Measurements from ENCODE around the gene TOP2B. TPM values are rescaled to one million over a fixed set of nuclear protein-coding genes. Genes with fewer than 3 reads are reported as not detected.

Gene TOP2B
- total and polyA plus RNA-seq, 4 donors: 32.7 to 260 (median 56.2) TPM

DNA sequence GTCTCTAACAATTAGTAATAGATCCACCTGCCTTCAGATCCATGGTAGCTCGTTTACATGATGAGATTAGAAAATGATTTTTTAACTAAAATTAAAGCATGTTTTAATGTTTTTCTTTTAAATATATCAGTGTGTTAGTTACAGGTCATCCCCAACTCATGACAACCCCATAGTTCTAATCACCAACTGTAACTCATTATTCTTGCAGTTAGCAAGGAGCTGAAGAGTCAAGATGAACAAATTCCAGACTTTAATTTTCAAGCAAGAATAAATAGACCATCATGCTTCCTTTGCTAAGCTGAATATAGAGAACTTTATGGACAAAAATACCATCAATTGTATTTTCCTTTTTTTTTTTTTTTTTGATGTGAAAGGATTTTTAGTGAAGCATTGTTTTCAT is 101.1 kb downstream of the TOP2B start:
- no peak overlapping the region for H3K4me3 ChIP-seq
- TF ChIP-seq, protein P1, sequence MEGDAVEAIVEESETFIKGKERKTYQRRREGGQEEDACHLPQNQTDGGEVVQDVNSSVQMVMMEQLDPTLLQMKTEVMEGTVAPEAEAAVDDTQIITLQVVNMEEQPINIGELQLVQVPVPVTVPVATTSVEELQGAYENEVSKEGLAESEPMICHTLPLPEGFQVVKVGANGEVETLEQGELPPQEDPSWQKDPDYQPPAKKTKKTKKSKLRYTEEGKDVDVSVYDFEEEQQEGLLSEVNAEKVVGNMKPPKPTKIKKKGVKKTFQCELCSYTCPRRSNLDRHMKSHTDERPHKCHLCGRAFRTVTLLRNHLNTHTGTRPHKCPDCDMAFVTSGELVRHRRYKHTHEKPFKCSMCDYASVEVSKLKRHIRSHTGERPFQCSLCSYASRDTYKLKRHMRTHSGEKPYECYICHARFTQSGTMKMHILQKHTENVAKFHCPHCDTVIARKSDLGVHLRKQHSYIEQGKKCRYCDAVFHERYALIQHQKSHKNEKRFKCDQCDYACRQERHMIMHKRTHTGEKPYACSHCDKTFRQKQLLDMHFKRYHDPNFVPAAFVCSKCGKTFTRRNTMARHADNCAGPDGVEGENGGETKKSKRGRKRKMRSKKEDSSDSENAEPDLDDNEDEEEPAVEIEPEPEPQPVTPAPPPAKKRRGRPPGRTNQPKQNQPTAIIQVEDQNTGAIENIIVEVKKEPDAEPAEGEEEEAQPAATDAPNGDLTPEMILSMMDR (IDR thresholded peaks at IDR 0.05; ENCODE audit: control extremely low read depth, extremely low read depth): no peak
- no peak overlapping the region for H3K27ac ChIP-seq (ENCODE audit: low read depth in 1 of 2, low read length in 1 of 2)
- H3K4me1 ChIP-seq (ENCODE audit: control insufficient read depth in 5 of 5, insufficient read depth in 5 of 5, low read length in 5 of 5): peaks cover 0 to 19% (median 6%) of the 10 kb centered on the region in 5 donors
- WGBS, 2 donors: 85 to 86% methylated on average over 1 of the region's 1 CpG
- peaks cover 0 to 10% (median 3%) of the 10 kb centered on the region in 4 donors for H3K36me3 ChIP-seq (ENCODE audit: control insufficient read depth in 4 of 4, insufficient read depth in 4 of 4, low read length in 4 of 4)
- no peak for DNase-seq
- ATAC-seq (ENCODE audit: insufficient read depth, low FRiP score): no peak
- H3K9ac ChIP-seq (ENCODE audit: insufficient read depth in 1 of 2, low read length in 2 of 2): no peak overlapping the region
- H3K9me3 ChIP-seq (ENCODE audit: control insufficient read depth in 4 of 4, insufficient read depth in 3 of 4, low read length in 3 of 4): no peaks in the 10 kb centered on the region
- no peaks in the 10 kb centered on the region for H3K27me3 ChIP-seq (ENCODE audit: control insufficient read depth in 3 of 3, insufficient read depth in 3 of 3, low read length in 2 of 3)

- Histone ChIP-seq H3K4me1 (ENCODE audit: control insufficient read depth in 5 of 5, insufficient read depth in 5 of 5, low read length in 5 of 5) (peaks cover 2 to 50% (median 37%) of the 10 kb centered on the region in 5 donors), H3K36me3 (ENCODE audit: control insufficient read depth in 4 of 4, insufficient read depth in 4 of 4, low read length in 4 of 4) (peaks cover 0 to 4% (median 0%) of the 10 kb centered on the region in 4 donors), H3K9me3 (ENCODE audit: control insufficient read depth in 4 of 4, insufficient read depth in 3 of 4, low read length in 3 of 4) (no peaks in the 10 kb centered on the region), H3K27me3 (ENCODE audit: control insufficient read depth in 3 of 3, insufficient read depth in 3 of 3, low read length in 2 of 3) (no peaks in the 10 kb centered on the region), H3K9ac (ENCODE audit: insufficient read depth in 1 of 2, low read length in 2 of 2) (peak overlapping the region in 1 of 2 donors; percentile 20), H3K27ac (ENCODE audit: low read depth in 1 of 2, low read length in 1 of 2) (no peak overlapping the region), H3K4me3 (no peak overlapping the region)
- DNase-seq (no peak), ATAC-seq (ENCODE audit: insufficient read depth, low FRiP score) (no peak)
- TF ChIP-seq, protein P1 (IDR thresholded peaks at IDR 0.05; ENCODE audit: control extremely low read depth, extremely low read depth): no peak
- 80% methylated on average over 6 of the region's 6 CpGs for WGBS, 2 donors
These were observed 105.9 kb downstream of the TOP2B start for GRCh38 chr3:25558796-25559195.

DNA sequence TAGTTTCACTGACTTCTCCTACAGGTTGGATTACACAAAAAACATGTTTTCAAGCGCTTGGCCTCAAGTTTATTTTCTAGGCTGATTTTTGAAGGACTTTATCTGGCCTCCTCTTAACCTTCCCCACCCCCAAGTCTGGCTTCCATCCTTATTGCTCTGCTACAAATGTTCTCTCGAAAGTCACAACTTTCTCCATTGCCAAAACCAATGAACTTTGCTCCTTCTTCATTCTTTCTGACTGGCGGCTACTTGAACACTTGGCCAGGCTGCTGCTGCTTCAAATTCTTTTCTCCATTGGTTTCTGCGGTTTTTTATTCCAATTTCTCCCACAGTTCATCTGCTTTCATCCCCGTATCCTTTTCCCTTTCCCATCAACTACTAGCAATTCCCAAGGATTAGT is 106.6 kb downstream of the TOP2B start:
- 63 to 77% methylated on average over 5 of the region's 5 CpGs for WGBS, 2 donors
- H3K4me3 ChIP-seq: no peak overlapping the region
- no peak for ATAC-seq (ENCODE audit: insufficient read depth, low FRiP score)
- peak; percentile 78 to 99 (median 97) for DNase-seq
- H3K36me3 ChIP-seq (ENCODE audit: control insufficient read depth in 4 of 4, insufficient read depth in 4 of 4, low read length in 4 of 4): peaks cover 0 to 4% (median 0%) of the 10 kb centered on the region in 4 donors
- H3K9ac ChIP-seq (ENCODE audit: insufficient read depth in 1 of 2, low read length in 2 of 2): peak overlapping the region in 1 of 2 donors; percentile 20
- H3K4me1 ChIP-seq (ENCODE audit: control insufficient read depth in 5 of 5, insufficient read depth in 5 of 5, low read length in 5 of 5): peaks cover 2 to 50% (median 37%) of the 10 kb centered on the region in 5 donors
- TF ChIP-seq, protein P1 (IDR thresholded peaks at IDR 0.05; ENCODE audit: control extremely low read depth, extremely low read depth): no peak
- no peaks in the 10 kb centered on the region for H3K27me3 ChIP-seq (ENCODE audit: control insufficient read depth in 3 of 3, insufficient read depth in 3 of 3, low read length in 2 of 3)
- H3K27ac ChIP-seq (ENCODE audit: low read depth in 1 of 2, low read length in 1 of 2): no peak overlapping the region
- no peaks in the 10 kb centered on the region for H3K9me3 ChIP-seq (ENCODE audit: control insufficient read depth in 4 of 4, insufficient read depth in 3 of 4, low read length in 3 of 4)

- DNase-seq (no peak), ATAC-seq (ENCODE audit: insufficient read depth, low FRiP score) (no peak)
- no peaks in the 10 kb centered on the region for H3K9me3 ChIP-seq (ENCODE audit: control insufficient read depth in 4 of 4, insufficient read depth in 3 of 4, low read length in 3 of 4)
- H3K4me3 ChIP-seq: no peak overlapping the region
- TF ChIP-seq, protein P1 (IDR thresholded peaks at IDR 0.05; ENCODE audit: control extremely low read depth, extremely low read depth): no peak
- peaks cover 2 to 50% (median 37%) of the 10 kb centered on the region in 5 donors for H3K4me1 ChIP-seq (ENCODE audit: control insufficient read depth in 5 of 5, insufficient read depth in 5 of 5, low read length in 5 of 5)
- H3K27ac ChIP-seq (ENCODE audit: low read depth in 1 of 2, low read length in 1 of 2): no peak overlapping the region
- H3K36me3 ChIP-seq (ENCODE audit: control insufficient read depth in 4 of 4, insufficient read depth in 4 of 4, low read length in 4 of 4): peaks cover 0 to 4% (median 0%) of the 10 kb centered on the region in 4 donors
- 58 to 79% methylated on average over 3 of the region's 3 CpGs for WGBS, 2 donors
- no peak overlapping the region for H3K9ac ChIP-seq (ENCODE audit: insufficient read depth in 1 of 2, low read length in 2 of 2)
- H3K27me3 ChIP-seq (ENCODE audit: control insufficient read depth in 3 of 3, insufficient read depth in 3 of 3, low read length in 2 of 3): no peaks in the 10 kb centered on the region
These were observed 107.0 kb downstream of the TOP2B start for GRCh38 chr3:25557694-25558093.

All from lung (tissue), 12 donors.